Testis (tissue), 3 donors: ENCODE results near the gene SPON1. TPM values are rescaled to one million over a fixed set of nuclear protein-coding genes. Genes with fewer than 3 reads are reported as not detected.

Source experiments
- DNase-seq: peaks from one replicate; pipeline ENCODE4 v3.0.0-alpha.2; 2019
- H3K27ac ChIP-seq, 2 donors: fragments of 200-600 bp; sonication (generic); one replicate each; pipeline ENCODE4 v1.5.1; 2019
- H3K27me3 ChIP-seq: fragments of 200-600 bp; sonication (generic); one replicate; pipeline ENCODE4 v1.5.1; 2019
- H3K36me3 ChIP-seq: fragments of 200-600 bp; sonication (generic); one replicate; pipeline ENCODE4 v1.5.1; 2017; ENCODE audit warnings: low read depth; ENCODE audit errors: missing control alignments
- H3K4me1 ChIP-seq: fragments of 200-600 bp; sonication (generic); one replicate; pipeline ENCODE4 v1.5.1; 2019
- H3K4me3 ChIP-seq, 2 donors: fragments of 200-600 bp; sonication (generic); one replicate each; pipeline ENCODE4 v1.5.1; 2017 to 2019
- H3K9me3 ChIP-seq: fragments of 200-600 bp; sonication (generic); one replicate; pipeline ENCODE4 v1.5.1; 2017
- CTCF ChIP-seq, 3 experiments: fragments of 450-650 bp in 2 of 3; fragments of 200-600 bp in 1 of 3; sonication (generic) in 1 of 3; IDR thresholded peaks; one replicate each; pipeline ENCODE4 v1.5.1; 2016 to 2019; ENCODE audit warnings: antibody characterized with exemption in 3 of 3, mild to moderate bottlenecking in 2 of 3, moderate library complexity in 1 of 3
- POLR2A ChIP-seq: fragments of 450-650 bp; IDR thresholded peaks from one replicate; pipeline ENCODE4 v1.6.1; 2017; ENCODE audit warnings: antibody characterized with exemption, mild to moderate bottlenecking, moderate library complexity
- WGBS, 2 donors: methylation state at CpG; one replicate each; pipeline ENCODE4 v1.1.5; 2018; 5-methylcytosine and 5-hydroxymethylcytosine counted together
- intact Hi-C: fragments of 100-400 bp; cut with DNase I; formaldehyde crosslinking; loops from one replicate; pipeline ENCODE4 v1.15.1; 2023; ENCODE audit warnings: low total_unique reads
- polyA plus RNA-seq: library from polyadenylated mRNA; stranded (reverse); fragments of 350-450 nt; fragmentation: Illumina TruSeq; extraction: RNeasy Lipid Tissue Mini Kit (QIAGEN cat#74804); gene quantifications from one replicate; pipeline ENCODE4 v1.2.3, GENCODE V29; 2014; ENCODE audit warnings: low read depth, low replicate concordance; ENCODE audit not compliant: insufficient read depth
- total RNA-seq, 2 donors: library from RNA; depleted of rRNA; stranded (reverse); fragments of >200 nt; gene quantifications; one replicate each; pipeline ENCODE4 v1.2.3, GENCODE V29; 2016

The SPON1 gene
- total and polyA plus RNA-seq, 3 donors from 2014 or later, result 6.9 to 11.9 (median 7.6) TPM

- Histone ChIP-seq H3K36me3 (no peaks in the 10 kb centered on the region), H3K27ac (no peak overlapping the region), H3K27me3 (no peaks in the 10 kb centered on the region), H3K4me1 (no peaks in the 10 kb centered on the region), H3K9me3 (no peaks in the 10 kb centered on the region), H3K4me3 (no peak overlapping the region)
- 78 to 86% methylated on average over 8 of the region's 8 CpGs for WGBS, 2 donors
- intact Hi-C loops, result no loop called here
- TF ChIP-seq POLR2A, result no peak
- no peak for DNase-seq
Observed at GRCh38 chr11:13939961-13940906, 22.3 kb upstream of the SPON1 start.

GRCh38 chr11:13940907-13941256 lies 21.6 kb upstream of the SPON1 start:
- no peak for TF ChIP-seq CTCF (IDR thresholded peaks at IDR 0.05)
- no peak for TF ChIP-seq POLR2A
- Histone ChIP-seq H3K9me3 (no peaks in the 10 kb centered on the region), H3K36me3 (no peaks in the 10 kb centered on the region), H3K4me1 (no peaks in the 10 kb centered on the region), H3K27me3 (no peaks in the 10 kb centered on the region), H3K4me3 (no peak overlapping the region), H3K27ac (no peak overlapping the region)
- intact Hi-C loops, result no loop called here
- no peak for DNase-seq
- 88 to 97% methylated on average over 1 of the region's 1 CpG for WGBS, 2 donors

- TF ChIP-seq POLR2A (no peak), CTCF (IDR thresholded peaks at IDR 0.05) (no peak)
- intact Hi-C loops, result no loop called here
- 100% methylated on average over 1 of the region's 1 CpG for WGBS, 2 donors
Observed at GRCh38 chr11:13941775-13942174, 20.7 kb upstream of the SPON1 start.

GRCh38 chr11:13942378-13942777 lies 20.1 kb upstream of the SPON1 start:
- Histone ChIP-seq H3K4me3 (no peak overlapping the region), H3K36me3 (no peaks in the 10 kb centered on the region), H3K4me1 (no peaks in the 10 kb centered on the region), H3K27me3 (no peaks in the 10 kb centered on the region), H3K27ac (no peak overlapping the region), H3K9me3 (no peaks in the 10 kb centered on the region)
- TF ChIP-seq POLR2A, result no peak
- TF ChIP-seq CTCF (IDR thresholded peaks at IDR 0.05), result no peak
- no peak for DNase-seq
- intact Hi-C loops, result no loop called here
- 40 to 59% methylated on average over 1 of the region's 1 CpG for WGBS, 2 donors

More at GRCh38 chr11:13941775-13942174, 20.7 kb upstream of the SPON1 start:
- Histone ChIP-seq H3K9me3 (no peaks in the 10 kb centered on the region), H3K4me3 (no peak overlapping the region), H3K4me1 (no peaks in the 10 kb centered on the region), H3K36me3 (no peaks in the 10 kb centered on the region), H3K27me3 (no peaks in the 10 kb centered on the region), H3K27ac (no peak overlapping the region)
- no peak for DNase-seq

- H3K36me3 ChIP-seq, result no peaks in the 10 kb centered on the region
- intact Hi-C loops, result no loop called here
- no peak for TF ChIP-seq POLR2A
- TF ChIP-seq CTCF (IDR thresholded peaks at IDR 0.05), result no peak
- no peak overlapping the region for H3K4me3 ChIP-seq
- no peaks in the 10 kb centered on the region for H3K27me3 ChIP-seq
- H3K4me1 ChIP-seq, result no peaks in the 10 kb centered on the region
- DNase-seq, result no peak
- H3K9me3 ChIP-seq, result no peaks in the 10 kb centered on the region
- no peak overlapping the region for H3K27ac ChIP-seq
Observed at GRCh38 chr11:13942971-13943381, 19.5 kb upstream of the SPON1 start.
